ENCODE measurements around the gene ARHGEF12.

Gene ARHGEF12

GRCh38 chr11:120536797-120537169 lies 200.6 kb downstream of the ARHGEF12 start:
- no peak for DNase-seq (ENCODE audit: low read depth in 3 of 3)

- DNase-seq (ENCODE audit: low read depth in 3 of 3): no peak
These were observed 201.8 kb downstream of the ARHGEF12 start for GRCh38 chr11:120537996-120538395.

- no peak for DNase-seq (ENCODE audit: low read depth in 3 of 3)
These were observed 202.5 kb downstream of the ARHGEF12 start for GRCh38 chr11:120538707-120539106.
